HG02571 (cell line): ENCODE data around the gene CNTN5.

Experiments used
- ATAC-seq: cut with Tn5 transposase; IDR thresholded peaks from one replicate; pipeline ENCODE4 v1.9.1; 2021; ENCODE audit warnings: mild to moderate bottlenecking, moderate library complexity; ENCODE audit not compliant: unreplicated experiment

Gene CNTN5

GRCh38 chr11:99371257-99371656 lies 350.5 kb downstream of the CNTN5 start:
- ATAC-seq: no peak

- ATAC-seq: no peak
Observed at GRCh38 chr11:99376463-99376862, 355.7 kb downstream of the CNTN5 start.

GRCh38 chr11:99383648-99384245 lies 363.0 kb downstream of the CNTN5 start:
- ATAC-seq: no peak

GRCh38 chr11:99391245-99391644 lies 370.5 kb downstream of the CNTN5 start:
- no peak for ATAC-seq

GRCh38 chr11:99406345-99406744 lies 385.6 kb downstream of the CNTN5 start:
- no peak for ATAC-seq

GRCh38 chr11:99410636-99411035 lies 389.9 kb downstream of the CNTN5 start:
- no peak for ATAC-seq

GRCh38 chr11:99418927-99419720 lies 398.4 kb downstream of the CNTN5 start:
- no peak for ATAC-seq

- ATAC-seq: no peak
Observed at GRCh38 chr11:99419991-99420390, 399.2 kb downstream of the CNTN5 start.

- no peak for ATAC-seq
Observed at GRCh38 chr11:99422581-99423427, 402.1 kb downstream of the CNTN5 start.

GRCh38 chr11:99423428-99423983 lies 402.8 kb downstream of the CNTN5 start:
- ATAC-seq: no peak

- ATAC-seq: no peak
Observed at GRCh38 chr11:99424313-99425084, 403.8 kb downstream of the CNTN5 start.

GRCh38 chr11:99425596-99425995 lies 404.8 kb downstream of the CNTN5 start:
- no peak for ATAC-seq

GRCh38 chr11:99432677-99433076 lies 411.9 kb downstream of the CNTN5 start:
- ATAC-seq: no peak

- ATAC-seq: no peak
Observed at GRCh38 chr11:99443276-99443675, 422.5 kb downstream of the CNTN5 start.

GRCh38 chr11:99446400-99446799 lies 425.7 kb downstream of the CNTN5 start:
- ATAC-seq: no peak

GRCh38 chr11:99449345-99449744 lies 428.6 kb downstream of the CNTN5 start:
- ATAC-seq: no peak

- no peak for ATAC-seq
Observed at GRCh38 chr11:99452075-99452474, 431.3 kb downstream of the CNTN5 start.

GRCh38 chr11:99461913-99462312 lies 441.2 kb downstream of the CNTN5 start:
- ATAC-seq: no peak

- no peak for ATAC-seq
Observed at GRCh38 chr11:99464985-99465384, 444.2 kb downstream of the CNTN5 start.

GRCh38 chr11:99489581-99489980 lies 468.8 kb downstream of the CNTN5 start:
- no peak for ATAC-seq

- no peak for ATAC-seq
Observed at GRCh38 chr11:99494065-99494464, 473.3 kb downstream of the CNTN5 start.
